H1 (cell line): ENCODE data around the gene ISM1. TPM values are rescaled to one million over a fixed set of nuclear protein-coding genes. Genes with fewer than 3 reads are reported as not detected.

Source experiments
- CTCF ChIA-PET: fragments of 300-600 bp; sonication (Branson Sonifier 250); formaldehyde crosslinking; loops from one replicate; lab custom pipeline; 2021; ENCODE audit not compliant: partially characterized antibody; lab: Charles Lee
- POLR2A ChIA-PET: fragments of 300-600 bp; sonication (Branson Sonifier 250); formaldehyde crosslinking; loops from one replicate; lab custom pipeline; 2021; ENCODE audit warnings: inconsistent platforms; ENCODE audit not compliant: partially characterized antibody; lab: Charles Lee
- DNase-seq, 2 experiments: peaks; one replicate each; pipeline versions ENCODE4 v3.0.0 to v3.0.0-alpha.2; 2010 to 2022; ENCODE audit warnings: low spot score in 2 of 2, low read depth in 1 of 2, mixed read lengths in 1 of 2
- FAIRE-seq: peaks from 2 replicates; lab custom pipeline; 2011; peaks lifted over from hg19 to GRCh38; lab: Jason Lieb, UNC
- H2AFZ ChIP-seq: 2 replicates; pipeline ENCODE4 v1.8.1; 2012; ENCODE audit warnings: low read length, inconsistent platforms
- H2AK5ac ChIP-seq: 2 replicates; pipeline ENCODE4 v1.6.1; 2013; ENCODE audit warnings: low read depth, low read length
- H2BK120ac ChIP-seq: replicated peaks from 2 replicates; pipeline ENCODE3; 2013; ENCODE audit warnings: low read depth, low read length, inconsistent platforms
- H2BK12ac ChIP-seq: 2 replicates; pipeline ENCODE4 v1.6.1; 2013; ENCODE audit warnings: low read depth, low read length
- H2BK15ac ChIP-seq: 2 replicates; pipeline ENCODE4 v1.6.1; 2013; ENCODE audit warnings: low read length
- H2BK20ac ChIP-seq: 2 replicates; pipeline ENCODE4 v1.6.1; 2013; ENCODE audit warnings: low read length
- H2BK5ac ChIP-seq: 2 replicates; pipeline ENCODE4 v1.6.1; 2013; ENCODE audit warnings: low read depth, low read length
- H3K14ac ChIP-seq: 2 replicates; pipeline ENCODE4 v1.6.1; 2013; ENCODE audit warnings: inconsistent platforms; ENCODE audit not compliant: insufficient read length
- H3K18ac ChIP-seq: 2 replicates; pipeline ENCODE4 v1.6.1; 2013; ENCODE audit warnings: low read length; ENCODE audit errors: extremely low read depth
- H3K23ac ChIP-seq: 2 replicates; pipeline ENCODE4 v1.6.1; 2013; ENCODE audit warnings: inconsistent platforms; ENCODE audit not compliant: insufficient read length
- H3K23me2 ChIP-seq: 2 replicates; pipeline ENCODE4 v1.6.1; 2013; ENCODE audit warnings: low read depth, low read length
- H3K27ac ChIP-seq: 2 replicates; pipeline ENCODE4 v1.6.1; 2011; ENCODE audit warnings: low read depth, low read length, inconsistent platforms
- H3K27me3 ChIP-seq, 4 experiments: replicated peaks in 1 of 4; 1 replicate in 1 of 4; 2 replicates in 3 of 4; pipeline versions ENCODE4 v1.6.1 to v1.8.1; 2011 to 2013; ENCODE audit warnings: low read length in 3 of 4, mild to moderate bottlenecking in 3 of 4, inconsistent platforms in 2 of 4, mixed read lengths in 2 of 4, moderate library complexity in 1 of 4; ENCODE audit not compliant: control insufficient read depth in 3 of 4, insufficient read depth in 3 of 4; ENCODE audit errors: extremely low read depth in 1 of 4
- H3K36me3 ChIP-seq, 4 experiments: 2 replicates each; pipeline versions ENCODE4 v1.6.1 to v1.8.1; 2011 to 2013; ENCODE audit warnings: mild to moderate bottlenecking in 4 of 4, low read length in 3 of 4, moderate library complexity in 2 of 4, control low read depth in 1 of 4, inconsistent platforms in 1 of 4; ENCODE audit not compliant: insufficient read depth in 4 of 4, control insufficient read depth in 2 of 4
- H3K4ac ChIP-seq: replicated peaks from 2 replicates; pipeline ENCODE3; 2013; ENCODE audit warnings: low read length, low read depth, mixed read lengths, inconsistent platforms; ENCODE audit not compliant: insufficient read length
- H3K4me1 ChIP-seq, 4 experiments: replicated peaks in 1 of 4; 1 replicate in 1 of 4; 2 replicates in 3 of 4; pipeline versions ENCODE4 v1.6.1 to v1.8.1; 2011 to 2013; ENCODE audit warnings: low read length in 3 of 4, inconsistent platforms in 2 of 4, mixed read lengths in 1 of 4; ENCODE audit not compliant: insufficient read depth in 4 of 4, control insufficient read depth in 3 of 4
- H3K4me2 ChIP-seq, 2 experiments: 2 replicates each; pipeline versions ENCODE4 v1.6.1 to v1.8.1; 2011 to 2013; ENCODE audit warnings: low read depth in 2 of 2, low read length in 2 of 2, control low read depth in 1 of 2, inconsistent platforms in 1 of 2, mild to moderate bottlenecking in 1 of 2; ENCODE audit not compliant: insufficient read depth in 1 of 2
- H3K4me3 ChIP-seq, 4 experiments: fragments of 200-600, 300-600 bp in 1 of 4; sonication (generic), shearing (Covaris generic), sonication (Bioruptor Twin) in 1 of 4; 2 replicates each; pipeline versions ENCODE4 v1.5.1 to v1.8.1; 2011 to 2016; ENCODE audit warnings: low read length in 4 of 4, low read depth in 3 of 4, control low read depth in 2 of 4, inconsistent platforms in 2 of 4, mild to moderate bottlenecking in 2 of 4, mixed read lengths in 1 of 4, moderate library complexity in 1 of 4; ENCODE audit not compliant: insufficient read depth in 2 of 4; ENCODE audit errors: extremely low read depth in 1 of 4
- H3K56ac ChIP-seq: replicated peaks from 2 replicates; pipeline ENCODE3; 2013; ENCODE audit warnings: low read depth, mild to moderate bottlenecking, mixed read lengths, low read length, inconsistent platforms; ENCODE audit not compliant: insufficient read length
- H3K79me1 ChIP-seq: 2 replicates; pipeline ENCODE4 v1.6.1; 2013; ENCODE audit warnings: low read depth, low read length, control low read depth
- H3K79me2 ChIP-seq, 2 experiments: 2 replicates each; pipeline versions ENCODE4 v1.6.1 to v1.8.1; 2012 to 2013; ENCODE audit warnings: low read length in 2 of 2, mild to moderate bottlenecking in 2 of 2, inconsistent platforms in 1 of 2; ENCODE audit not compliant: insufficient read depth in 2 of 2, control insufficient read depth in 1 of 2
- H3K9ac ChIP-seq, 4 experiments: replicated peaks in 1 of 4; 1 replicate in 1 of 4; 2 replicates in 3 of 4; pipeline versions ENCODE4 v1.6.1 to v1.8.1; 2011 to 2013; ENCODE audit warnings: low read depth in 3 of 4, low read length in 3 of 4, control low read depth in 2 of 4, mild to moderate bottlenecking in 2 of 4, moderate library complexity in 2 of 4, inconsistent platforms in 1 of 4; ENCODE audit errors: extremely low read depth in 1 of 4
- H3K9me3 ChIP-seq, 2 experiments: 2 replicates each; pipeline versions ENCODE4 v1.6.1 to v1.8.1; 2012 to 2013; ENCODE audit warnings: mild to moderate bottlenecking in 2 of 2, moderate library complexity in 2 of 2, control low read depth in 1 of 2, inconsistent platforms in 1 of 2, low read depth in 1 of 2, low read length in 1 of 2, mixed read lengths in 1 of 2; ENCODE audit not compliant: insufficient read depth in 2 of 2
- H4K20me1 ChIP-seq, 2 experiments: replicated peaks in 1 of 2; 2 replicates each; pipeline versions ENCODE3 to v1.8.1; 2011 to 2013; ENCODE audit warnings: inconsistent platforms in 2 of 2, low read length in 2 of 2, mild to moderate bottlenecking in 1 of 2; ENCODE audit not compliant: insufficient read depth in 2 of 2, control insufficient read depth in 1 of 2
- H4K5ac ChIP-seq: 2 replicates; pipeline ENCODE4 v1.6.1; 2013; ENCODE audit warnings: low read length, low read depth, mixed read lengths, inconsistent platforms; ENCODE audit not compliant: insufficient read length
- H4K8ac ChIP-seq: 2 replicates; pipeline ENCODE4 v1.8.0; 2013; ENCODE audit warnings: mild to moderate bottlenecking, moderate library complexity, low read length, inconsistent platforms; ENCODE audit not compliant: insufficient read depth; ENCODE audit errors: extremely low read depth
- H4K91ac ChIP-seq: replicated peaks from 2 replicates; pipeline ENCODE3; 2013; ENCODE audit warnings: low read length, mixed read lengths, inconsistent platforms; ENCODE audit not compliant: insufficient read length
- BRCA1 ChIP-seq: IDR thresholded peaks from 2 replicates; pipeline ENCODE4 v1.6.1; 2012; ENCODE audit warnings: low read depth, low read length, improper control_type of control experiment
- EZH2 ChIP-seq: fragments of 200-600 bp; sonication (generic); IDR thresholded peaks from 2 replicates; pipeline ENCODE4 v1.7.1; 2012; ENCODE audit warnings: low read depth, mild to moderate bottlenecking, moderate library complexity, low read length, inconsistent platforms; ENCODE audit not compliant: severe bottlenecking
- NRF1 ChIP-seq: IDR thresholded peaks from 2 replicates; pipeline ENCODE4 v1.6.1; 2011; ENCODE audit warnings: mild to moderate bottlenecking, low read depth, low read length, improper control_type of control experiment
- SAP30 ChIP-seq: fragments of 300-600 bp; sonication (generic); IDR thresholded peaks from 2 replicates; pipeline ENCODE4 v1.7.1; 2012; ENCODE audit warnings: low read length, moderate library complexity, mild to moderate bottlenecking, inconsistent platforms; ENCODE audit not compliant: insufficient read depth, insufficient replicate concordance
- SIX5 ChIP-seq: IDR thresholded peaks from 2 replicates; pipeline ENCODE4 v1.6.1; 2011; ENCODE audit warnings: mild to moderate bottlenecking, low read depth, low read length
- WGBS, 2 experiments: shearing (Covaris generic) in 1 of 2; methylation state at CpG; one replicate each; pipeline versions ENCODE4 v1.1.6 to v1.1.7; 2013 to 2015; ENCODE audit warnings: low lambda C conversion rate in 2 of 2, mixed read lengths in 2 of 2, inconsistent platforms in 1 of 2, low coverage in 1 of 2, missing lambda C conversion rate in 1 of 2; ENCODE audit not compliant: insufficient replicate concordance in 2 of 2, insufficient coverage in 1 of 2, insufficient read length in 1 of 2; ENCODE audit errors: extremely low coverage in 1 of 2, missing lambda C conversion rate in 1 of 2; 5-methylcytosine and 5-hydroxymethylcytosine counted together
- polyA plus RNA-seq, 7 experiments: library from polyadenylated mRNA; depleted of rRNA in 3 of 7; stranded (reverse) in 5 of 7; unstranded in 2 of 7; fragments of >200 nt in 5 of 7; fragments of 200-250 nt in 2 of 7; gene quantifications; 1 replicate in 5 of 7; 2 replicates in 1 of 7; 4 replicates in 1 of 7; pipeline versions ENCODE4 v1.2.1 to v1.2.3, GENCODE V29; 2011 to 2013; ENCODE audit warnings: missing spikeins in 2 of 7, mixed read lengths in 2 of 7
- total RNA-seq: library from RNA; stranded (reverse); fragmentation: NEBNext Ultra II Directional; extraction: Animal tissue kit (Norgen Biotek cat#: 25700); gene quantifications from 2 replicates; pipeline ENCODE4 v1.2.1, GENCODE V29; 2021

Gene ISM1
- total and polyA plus RNA-seq, 2 of the 8 experiments (the other 6 are each of a cell fraction or from before 2014, with no cell fraction given), result 0.62 to 0.97 TPM

- DNase-seq, result no peak
Measured at GRCh38 chr20:13333036-13333435, 112.0 kb downstream of the ISM1 start.

More at GRCh38 chr20:13333036-13333435, 112.0 kb downstream of the ISM1 start:
- Histone ChIP-seq H2BK15ac (no peak overlapping the region), H2BK20ac (no peak overlapping the region), H3K79me2 (no peaks in the 10 kb centered on the region), H3K79me1 (no peaks in the 10 kb centered on the region), H3K4me2 (no peak overlapping the region), H3K23ac (no peak overlapping the region), H4K20me1 (no peaks in the 10 kb centered on the region), H4K8ac (no peak overlapping the region), H3K36me3 (no peaks in the 10 kb centered on the region), H3K9ac (no peak overlapping the region), H3K27me3 (no peaks in the 10 kb centered on the region), H3K56ac (no peak overlapping the region), H3K9me3 (0 out of 4 replicates have a peak, but pooled peaks cover 0 to 2% of the 10 kb centered on the region in 2 experiments), H3K4ac (no peak overlapping the region), H4K91ac (no peak overlapping the region), H3K18ac (no peak overlapping the region), H2AFZ (no peak overlapping the region), H3K27ac (no peak overlapping the region), H3K14ac (no peak overlapping the region), H3K23me2 (no peaks in the 10 kb centered on the region; the same call in 1 of the 2 replicates), H3K4me1 (no peaks in the 10 kb centered on the region), H4K5ac (no peak overlapping the region), H2BK120ac (no peak overlapping the region), H2BK12ac (no peak overlapping the region), H3K4me3 (no peak overlapping the region), H2BK5ac (no peak overlapping the region), H2AK5ac (no peak overlapping the region)
- TF ChIP-seq NRF1 (no peak), SAP30 (no peak), BRCA1 (no peak), SIX5 (no peak), EZH2 (no peak)
- POLR2A ChIA-PET, result no interaction called here
- CTCF ChIA-PET, result interaction anchor here (1.0 kb wide), 1 partner anchor 125 kb away, joined by 4 read pairs; no protein-coding TSS in a partner anchor
- FAIRE-seq, result no peak
- 94% methylated on average over 2 of the region's 2 CpGs; no CpG with 5 or more reads in 1 of the 2 experiments for WGBS, 2 experiments
